HAP-1 (cell line): ENCODE results near the gene EEF1E1.

Source experiments
- DNase-seq, 2 experiments: peaks; one replicate each; pipeline ENCODE4 v3.0.0-alpha.2; 2016 to 2020; ENCODE audit warnings: low spot score in 2 of 2
- H3K27me3 ChIP-seq: fragments of 250-450 bp; sonication (Bioruptor Pico); 2 replicates; pipeline ENCODE4 v1.5.1; 2020; ENCODE audit warnings: low read depth, mild to moderate bottlenecking, moderate library complexity
- H3K36me3 ChIP-seq: fragments of 250-450 bp; sonication (Bioruptor Pico); replicated peaks from 2 replicates; pipeline ENCODE4 v1.5.1; 2020; ENCODE audit warnings: mild to moderate bottlenecking
- H3K4me1 ChIP-seq: fragments of 250-450 bp; sonication (Bioruptor Pico); 2 replicates; pipeline ENCODE4 v1.5.1; 2020; ENCODE audit warnings: mild to moderate bottlenecking
- H3K4me3 ChIP-seq: fragments of 250-450 bp; sonication (Bioruptor Pico); 2 replicates; pipeline ENCODE4 v1.5.1; 2020; ENCODE audit warnings: mild to moderate bottlenecking, moderate library complexity
- H3K9me3 ChIP-seq: fragments of 250-450 bp; sonication (Bioruptor Pico); 2 replicates; pipeline ENCODE4 v1.5.1; 2020; ENCODE audit warnings: mild to moderate bottlenecking, moderate library complexity
- in situ Hi-C: fragments of 300-500 bp; cut with MboI; formaldehyde crosslinking; loops from 3 replicates; pipeline ENCODE4 v1.14.3; 2020; ENCODE audit warnings: low sequenced_read_pairs, inconsistent platforms, mixed read lengths

The EEF1E1 gene

GRCh38 chr6:8102122-8102958 is at the start of gene EEF1E1:
Gene EEF1E1 (minus strand): TSS chr6:8102548. CDS start chr6:8102521, 27 bp downstream.
- Histone ChIP-seq H3K4me1 (peaks cover 11% of the 10 kb centered on the region), H3K9me3 (no peaks in the 10 kb centered on the region), H3K4me3 (peak within 1 kb of the TSS; percentile 70), H3K27me3 (0 out of 2 replicates have a peak, but pooled peaks cover 4% of the 10 kb centered on the region), H3K36me3 (peaks cover 23% of the 10 kb centered on the region)
- in situ Hi-C loops: no loop called here
- peak; percentile 89 to 97 for DNase-seq

GRCh38 chr6:8149350-8149749 is 47.0 kb upstream of the EEF1E1 start:
- H3K4me1 ChIP-seq: no peaks in the 10 kb centered on the region
- H3K9me3 ChIP-seq: no peaks in the 10 kb centered on the region
- in situ Hi-C loops: no loop called here
- DNase-seq: no peak
- H3K4me3 ChIP-seq: no peak overlapping the region
- no peaks in the 10 kb centered on the region for H3K27me3 ChIP-seq
- no peaks in the 10 kb centered on the region for H3K36me3 ChIP-seq

GRCh38 chr6:8143945-8144344 is 41.6 kb upstream of the EEF1E1 start:
- H3K27me3 ChIP-seq: no peaks in the 10 kb centered on the region
- H3K4me1 ChIP-seq: no peaks in the 10 kb centered on the region
- no peak overlapping the region for H3K4me3 ChIP-seq
- H3K9me3 ChIP-seq: no peaks in the 10 kb centered on the region
- no peaks in the 10 kb centered on the region for H3K36me3 ChIP-seq
- no peak for DNase-seq
- in situ Hi-C loops: no loop called here

- Histone ChIP-seq H3K9me3 (no peaks in the 10 kb centered on the region), H3K36me3 (no peaks in the 10 kb centered on the region), H3K4me3 (no peak overlapping the region), H3K4me1 (no peaks in the 10 kb centered on the region), H3K27me3 (0 out of 2 replicates have a peak, but pooled peaks cover 2% of the 10 kb centered on the region)
- no peak for DNase-seq
- in situ Hi-C loops: no loop called here
Measured at GRCh38 chr6:8139451-8139850, 37.1 kb upstream of the EEF1E1 start.

- Histone ChIP-seq H3K27me3 (0 out of 2 replicates have a peak, but pooled peaks cover 2% of the 10 kb centered on the region), H3K9me3 (no peaks in the 10 kb centered on the region), H3K4me1 (no peaks in the 10 kb centered on the region), H3K36me3 (no peaks in the 10 kb centered on the region), H3K4me3 (no peak overlapping the region)
- in situ Hi-C loops: no loop called here
- no peak for DNase-seq
Measured at GRCh38 chr6:8137529-8137939, 35.2 kb upstream of the EEF1E1 start.

GRCh38 chr6:8135276-8135675 is 32.9 kb upstream of the EEF1E1 start:
- no peak overlapping the region for H3K4me3 ChIP-seq
- DNase-seq: no peak

GRCh38 chr6:8132130-8132529 is 29.8 kb upstream of the EEF1E1 start:
- H3K27me3 ChIP-seq: peaks cover 9% of the 10 kb centered on the region
- H3K4me1 ChIP-seq: no peaks in the 10 kb centered on the region
- H3K36me3 ChIP-seq: no peaks in the 10 kb centered on the region
- H3K9me3 ChIP-seq: no peaks in the 10 kb centered on the region
- DNase-seq: no peak
- H3K4me3 ChIP-seq: no peak overlapping the region
- in situ Hi-C loops: no loop called here

More at GRCh38 chr6:8135276-8135675, 32.9 kb upstream of the EEF1E1 start:
- Histone ChIP-seq H3K4me1 (no peaks in the 10 kb centered on the region), H3K9me3 (no peaks in the 10 kb centered on the region), H3K27me3 (peaks cover 8% of the 10 kb centered on the region), H3K36me3 (no peaks in the 10 kb centered on the region)
- in situ Hi-C loops: no loop called here

GRCh38 chr6:8131265-8131897 is 29.0 kb upstream of the EEF1E1 start:
- H3K36me3 ChIP-seq: no peaks in the 10 kb centered on the region
- H3K27me3 ChIP-seq: peaks cover 9% of the 10 kb centered on the region
- no peaks in the 10 kb centered on the region for H3K9me3 ChIP-seq
- DNase-seq: peak; percentile 35 to 70
- no peaks in the 10 kb centered on the region for H3K4me1 ChIP-seq
- no peak overlapping the region for H3K4me3 ChIP-seq
- in situ Hi-C loops: no loop called here

GRCh38 chr6:8130399-8130798 is 28.1 kb upstream of the EEF1E1 start:
- H3K9me3 ChIP-seq: no peaks in the 10 kb centered on the region
- no peaks in the 10 kb centered on the region for H3K36me3 ChIP-seq
- in situ Hi-C loops: no loop called here
- no peaks in the 10 kb centered on the region for H3K4me1 ChIP-seq
- peaks cover 9% of the 10 kb centered on the region for H3K27me3 ChIP-seq
- H3K4me3 ChIP-seq: no peak overlapping the region
- DNase-seq: no peak

- in situ Hi-C loops: no loop called here
- no peaks in the 10 kb centered on the region for H3K36me3 ChIP-seq
- no peaks in the 10 kb centered on the region; the same call in 1 of the 2 replicates for H3K27me3 ChIP-seq
- no peak overlapping the region for H3K4me3 ChIP-seq
- H3K9me3 ChIP-seq: no peaks in the 10 kb centered on the region
- no peaks in the 10 kb centered on the region for H3K4me1 ChIP-seq
- DNase-seq: no peak
Measured at GRCh38 chr6:8123236-8123635, 20.9 kb upstream of the EEF1E1 start.

GRCh38 chr6:8114956-8115355 is 12.6 kb upstream of the EEF1E1 start:
- no peaks in the 10 kb centered on the region for H3K36me3 ChIP-seq
- DNase-seq: no peak
- in situ Hi-C loops: no loop called here
- H3K4me1 ChIP-seq: no peaks in the 10 kb centered on the region
- H3K9me3 ChIP-seq: no peaks in the 10 kb centered on the region
- no peak overlapping the region for H3K4me3 ChIP-seq
- peaks cover 8% of the 10 kb centered on the region; the same call in 1 of the 2 replicates for H3K27me3 ChIP-seq

- Histone ChIP-seq H3K9me3 (no peaks in the 10 kb centered on the region), H3K27me3 (peaks cover 8% of the 10 kb centered on the region; the same call in 1 of the 2 replicates), H3K4me1 (no peaks in the 10 kb centered on the region), H3K36me3 (no peaks in the 10 kb centered on the region), H3K4me3 (no peak overlapping the region)
- in situ Hi-C loops: no loop called here
- DNase-seq: no peak
Measured at GRCh38 chr6:8113131-8113654, 10.8 kb upstream of the EEF1E1 start.

GRCh38 chr6:8110725-8111124 is 8.4 kb upstream of the EEF1E1 start:
- in situ Hi-C loops: no loop called here
- H3K4me3 ChIP-seq: no peak overlapping the region
- no peaks in the 10 kb centered on the region for H3K36me3 ChIP-seq
- no peaks in the 10 kb centered on the region for H3K4me1 ChIP-seq
- H3K27me3 ChIP-seq: peaks cover 12% of the 10 kb centered on the region; the same call in 1 of the 2 replicates
- DNase-seq: no peak
- no peaks in the 10 kb centered on the region for H3K9me3 ChIP-seq
